Measurements from ENCODE around the gene CNDP1.
"Not testable (repeated sequence)": the region's sequence is repeated elsewhere in the genome, so short reads cannot be mapped to it uniquely, and the experiment has no call there.

The CNDP1 gene

GRCh38 chr18:74522635-74523548, 11.4 kb upstream of the CNDP1 start:
- DNase-seq: no peak

GRCh38 chr18:74524097-74524496, 10.2 kb upstream of the CNDP1 start:
- no peak for DNase-seq

- not testable (repeated sequence) for DNase-seq
Observed at GRCh38 chr18:74524915-74525314, 9.4 kb upstream of the CNDP1 start.

- no peak for DNase-seq
Observed at GRCh38 chr18:74525741-74526140, 8.6 kb upstream of the CNDP1 start.

- no peak for DNase-seq
Observed at GRCh38 chr18:74526488-74526887, 7.8 kb upstream of the CNDP1 start.

GRCh38 chr18:74528478-74528877, 5.8 kb upstream of the CNDP1 start:
- DNase-seq: no peak

- DNase-seq: no peak
Observed at GRCh38 chr18:74528913-74529312, 5.4 kb upstream of the CNDP1 start.

GRCh38 chr18:74529378-74529777, 4.9 kb upstream of the CNDP1 start:
- DNase-seq: no peak

- DNase-seq: no peak
Observed at GRCh38 chr18:74529811-74530583, 4.3 kb upstream of the CNDP1 start.

- DNase-seq: no peak
Observed at GRCh38 chr18:74530584-74530862, 3.8 kb upstream of the CNDP1 start.

- DNase-seq: no peak
Observed at GRCh38 chr18:74531043-74531442, 3.3 kb upstream of the CNDP1 start.

GRCh38 chr18:74532511-74533025, 1.7 kb upstream of the CNDP1 start:
- DNase-seq: no peak

GRCh38 chr18:74533666-74534065, 634 bp upstream of the CNDP1 start:
- DNase-seq: no peak

GRCh38 chr18:74534981-74535649, 815 bp downstream of the CNDP1 start:
- no peak for DNase-seq

GRCh38 chr18:74539289-74539688, 5.0 kb downstream of the CNDP1 start:
- no peak for DNase-seq

GRCh38 chr18:74540652-74541421, 6.5 kb downstream of the CNDP1 start:
- no peak for DNase-seq

- no peak for DNase-seq
Observed at GRCh38 chr18:74541703-74542555, 7.6 kb downstream of the CNDP1 start.

- DNase-seq: no peak
Observed at GRCh38 chr18:74544898-74545297, 10.6 kb downstream of the CNDP1 start.

- DNase-seq: no peak
Observed at GRCh38 chr18:74546007-74546406, 11.7 kb downstream of the CNDP1 start.

- DNase-seq: peak; percentile 75
Observed at GRCh38 chr18:74546751-74547530, 12.6 kb downstream of the CNDP1 start.

- no peak for DNase-seq
Observed at GRCh38 chr18:74547860-74548259, 13.6 kb downstream of the CNDP1 start.
